Amygdala (tissue), 56 donors: ENCODE results near the gene MBOAT1.

Experiments used
- DNase-seq, 56 donors: peaks; one replicate each; lab custom pipeline; 2025; lab: John Stamatoyannopoulos, UW

MBOAT1 gene

GRCh38 chr6:20112241-20112640 lies 100.0 kb downstream of the MBOAT1 start:
- no peak for DNase-seq

- DNase-seq, result no peak
These were observed 101.8 kb downstream of the MBOAT1 start for GRCh38 chr6:20110478-20110877.

GRCh38 chr6:20109526-20109925 lies 102.7 kb downstream of the MBOAT1 start:
- DNase-seq, result no peak

GRCh38 chr6:20105838-20106237 lies 106.4 kb downstream of the MBOAT1 start:
- DNase-seq, result no peak

- no peak for DNase-seq
These were observed 107.6 kb downstream of the MBOAT1 start for GRCh38 chr6:20104696-20105095.

- DNase-seq, result no peak
These were observed 109.7 kb downstream of the MBOAT1 start for GRCh38 chr6:20102397-20103073.

GRCh38 chr6:20099156-20099555 lies 113.1 kb downstream of the MBOAT1 start:
- DNase-seq, result no peak

GRCh38 chr6:20098267-20098876 lies 113.9 kb downstream of the MBOAT1 start:
- DNase-seq, result no peak

GRCh38 chr6:20096536-20096935 lies 115.7 kb downstream of the MBOAT1 start:
- DNase-seq, result peak in 50 of 56 donors; percentile 3 to 90 (median 52)

- no peak for DNase-seq
These were observed 116.8 kb downstream of the MBOAT1 start for GRCh38 chr6:20095436-20095835.

- peak in 2 of 56 donors; percentile 14 to 46 for DNase-seq
These were observed 120.2 kb downstream of the MBOAT1 start for GRCh38 chr6:20092071-20092566.

- no peak for DNase-seq
These were observed 125.3 kb downstream of the MBOAT1 start for GRCh38 chr6:20086992-20087391.

GRCh38 chr6:20085817-20086216 lies 126.5 kb downstream of the MBOAT1 start:
- no peak for DNase-seq

- no peak for DNase-seq
These were observed 127.9 kb downstream of the MBOAT1 start for GRCh38 chr6:20084411-20084810.

GRCh38 chr6:20071998-20072397 lies 140.3 kb downstream of the MBOAT1 start:
- no peak for DNase-seq

- no peak for DNase-seq
These were observed 142.2 kb downstream of the MBOAT1 start for GRCh38 chr6:20070047-20070446.

GRCh38 chr6:20069021-20069522 lies 143.2 kb downstream of the MBOAT1 start:
- DNase-seq, result no peak

- no peak for DNase-seq
These were observed 143.8 kb downstream of the MBOAT1 start for GRCh38 chr6:20068421-20068988.

- no peak for DNase-seq
These were observed 150.3 kb downstream of the MBOAT1 start for GRCh38 chr6:20061952-20062351.

- DNase-seq, result no peak
These were observed 152.0 kb downstream of the MBOAT1 start for GRCh38 chr6:20060252-20060651.

GRCh38 chr6:20058912-20059311 lies 153.4 kb downstream of the MBOAT1 start:
- no peak for DNase-seq
